Stimulated activated CD4-positive, alpha-beta T cell treated with anti-CD3 and anti-CD28 coated beads, TNF-alpha, amount 100 ng/mL, for 48 hours (primary cell): ENCODE results near the gene ARAP2.

Source experiments
- DNase-seq, 3 donors: peaks; one replicate each; pipeline ENCODE4 v3.0.0-alpha.2; 2020; ENCODE audit warnings: low read depth in 3 of 3

Gene ARAP2

DNA sequence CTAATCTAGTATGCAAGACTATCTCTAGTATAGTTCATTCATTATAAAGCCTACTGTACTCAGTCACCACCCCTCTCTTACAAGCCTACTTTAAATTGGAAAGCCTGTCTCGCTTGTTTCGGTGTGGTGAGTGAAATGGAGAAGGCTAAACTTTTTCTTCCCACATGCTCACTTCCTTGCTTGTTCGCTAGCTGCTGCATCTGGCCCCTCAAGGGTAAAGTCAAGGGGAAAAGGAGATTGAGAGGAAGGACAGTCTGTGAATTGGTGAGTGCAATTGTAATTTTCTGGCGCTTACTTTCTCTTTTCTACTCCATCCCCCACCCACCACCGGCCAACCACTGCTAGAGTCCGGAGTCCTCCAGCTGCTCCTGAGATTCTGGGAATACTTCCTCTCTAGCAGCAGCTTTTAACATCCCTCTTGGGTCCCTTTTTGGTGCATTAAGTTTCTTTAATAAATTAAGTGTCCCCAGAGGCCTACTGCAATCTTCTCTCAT lies 12.1 kb upstream of the ARAP2 start:
- DNase-seq: no peak

DNA sequence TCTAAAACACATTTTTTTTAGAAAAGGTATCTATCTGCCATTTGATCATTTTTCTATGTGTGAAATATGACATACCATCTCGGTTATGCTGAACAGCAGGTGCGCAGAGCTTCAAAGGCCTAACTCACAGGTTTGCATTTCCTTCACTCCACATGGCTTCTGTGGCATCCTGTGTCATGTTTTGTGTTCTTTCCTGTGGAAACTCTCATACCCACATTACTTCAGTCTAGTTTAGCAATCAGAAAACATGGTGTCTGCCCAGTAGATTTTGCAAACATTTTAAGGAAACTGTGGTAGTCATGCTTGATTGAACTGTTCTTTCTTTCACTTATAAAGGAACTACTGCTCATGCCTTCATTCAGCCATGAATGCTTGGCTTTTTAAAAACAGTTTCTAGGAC lies 11.3 kb upstream of the ARAP2 start:
- peak in 1 of 3 donors; percentile 44 for DNase-seq

DNA sequence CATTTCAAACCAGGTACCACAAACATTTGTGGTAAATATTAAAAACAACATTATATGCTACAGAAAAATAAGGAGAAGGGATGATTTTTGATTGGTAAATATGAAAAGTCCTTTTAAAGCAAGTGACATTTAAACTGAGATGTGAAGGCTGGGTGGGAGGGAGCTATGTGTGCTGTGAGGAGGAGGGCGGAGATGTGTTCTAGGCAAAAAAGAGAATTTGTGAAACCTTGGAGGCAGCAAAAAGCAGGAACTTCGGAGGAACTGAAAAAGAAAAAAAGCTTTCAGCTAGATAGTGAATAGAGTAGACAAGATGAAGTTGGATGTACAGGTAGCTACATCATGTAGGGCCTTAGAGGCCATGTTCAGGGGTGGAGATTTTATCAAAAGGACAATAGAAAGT lies 10.1 kb upstream of the ARAP2 start:
- no peak for DNase-seq

DNA sequence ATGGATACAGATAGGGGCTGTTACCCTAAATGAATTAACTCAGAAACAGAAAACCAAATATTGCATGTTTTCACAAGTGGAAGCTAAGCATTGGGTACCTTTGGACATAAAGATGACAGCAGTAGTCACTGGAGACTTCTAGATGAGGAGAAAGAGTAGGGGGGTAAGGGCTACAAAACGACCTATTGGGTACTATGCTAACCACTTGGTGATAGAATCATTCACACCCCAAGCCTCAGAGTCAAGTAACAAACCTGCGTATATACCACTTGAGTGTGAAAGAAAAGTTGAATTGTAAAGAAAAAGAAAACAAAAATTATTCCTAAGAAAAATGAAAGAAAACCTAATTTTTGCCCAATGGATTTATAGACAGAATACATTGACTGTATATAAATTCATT lies 7.7 kb upstream of the ARAP2 start:
- DNase-seq: no peak

DNA sequence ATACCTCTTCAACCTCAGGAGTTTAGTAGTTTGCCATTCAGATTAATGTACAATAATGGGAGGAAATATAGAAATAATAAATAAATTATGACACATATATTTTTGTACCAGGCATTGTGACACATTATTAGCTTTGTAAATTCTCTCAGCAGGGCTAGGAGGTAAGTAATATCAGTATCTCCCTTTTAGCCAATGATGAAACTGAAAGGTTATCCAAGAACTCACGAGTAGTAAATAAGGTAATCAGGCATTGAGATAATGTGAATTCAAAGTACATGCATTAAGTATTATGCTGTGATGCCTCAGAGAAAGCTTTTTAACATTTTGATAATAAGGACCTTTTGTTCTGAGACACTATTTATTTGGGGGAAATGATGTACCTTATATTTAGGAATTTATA lies 5.3 kb upstream of the ARAP2 start:
- no peak for DNase-seq

DNA sequence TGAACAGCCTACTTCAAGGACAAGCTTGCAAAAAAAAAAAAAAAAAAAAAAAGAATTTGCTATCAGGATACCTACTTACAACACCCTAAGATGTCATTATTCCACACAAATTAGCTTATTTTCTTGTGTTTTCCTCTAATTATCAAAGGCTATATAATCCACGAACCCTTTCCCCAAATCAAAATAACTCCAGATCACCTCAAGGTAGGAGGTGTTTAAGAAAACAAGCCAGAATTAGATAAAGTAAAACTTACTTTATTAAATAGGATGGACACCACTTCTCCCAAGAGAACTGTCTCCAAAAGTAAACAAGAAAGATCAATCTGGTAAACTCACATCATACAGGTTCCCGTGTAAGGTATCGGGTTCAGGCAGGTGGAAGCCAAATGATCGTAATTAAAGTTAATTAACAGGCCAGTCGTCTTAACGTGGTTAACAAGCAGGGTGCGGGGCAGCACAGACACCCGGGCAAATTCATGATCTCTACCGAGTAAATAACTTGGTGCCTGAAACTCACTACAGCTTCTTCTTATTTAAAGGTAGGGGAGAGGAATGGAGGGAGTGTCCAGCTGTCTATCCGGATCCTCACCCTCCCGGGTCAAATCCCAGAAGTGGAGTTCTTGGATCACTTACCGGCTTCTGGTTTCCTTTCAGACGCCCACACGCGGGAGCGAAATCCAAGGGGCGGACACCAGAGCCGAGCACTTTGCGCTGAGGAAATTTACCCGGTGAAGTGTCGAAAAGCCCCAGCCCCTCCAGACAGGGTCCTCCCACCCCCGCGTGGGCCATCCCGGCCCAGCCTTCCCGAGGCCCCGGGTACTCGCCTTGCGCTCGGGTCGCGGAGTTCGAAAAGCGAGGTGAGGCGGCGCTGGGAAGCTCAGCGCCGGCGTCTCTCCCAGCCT lies 708 bp downstream of the ARAP2 start:
- DNase-seq: peak; percentile 24 to 40 (median 29)

DNA sequence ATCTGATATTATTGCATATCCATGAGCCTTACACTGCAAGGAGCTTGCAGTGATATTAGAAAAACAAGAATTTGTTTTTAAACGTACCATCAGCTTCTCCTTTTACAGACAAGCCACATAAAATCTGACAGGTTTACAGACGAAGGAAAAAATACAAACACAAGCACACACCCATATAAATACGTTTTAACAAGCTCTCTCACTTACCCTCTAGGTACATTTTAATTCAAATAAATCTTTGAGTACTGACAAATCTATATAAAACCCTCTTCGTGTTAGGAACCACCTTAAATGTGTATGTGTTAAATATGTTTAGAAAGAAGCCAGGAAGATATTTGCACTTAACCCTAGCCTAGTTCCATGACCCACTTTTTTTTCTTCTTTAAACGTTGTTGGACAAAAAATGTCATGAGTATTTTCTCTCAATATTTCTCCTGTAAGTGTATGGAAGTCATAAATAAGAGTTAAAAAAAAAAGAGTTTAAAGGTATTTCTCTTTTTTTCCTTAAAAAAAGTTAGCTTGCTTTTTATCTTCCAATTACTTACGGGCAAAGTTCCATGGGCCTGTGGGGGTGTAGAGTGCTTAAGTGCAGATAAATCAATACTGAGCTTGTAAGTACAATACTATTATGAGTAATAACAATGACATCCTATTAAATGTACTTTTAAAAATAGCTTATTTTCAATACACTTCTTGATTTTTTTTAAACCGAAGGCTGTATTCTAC lies 1.5 kb downstream of the ARAP2 start:
- no peak for DNase-seq

DNA sequence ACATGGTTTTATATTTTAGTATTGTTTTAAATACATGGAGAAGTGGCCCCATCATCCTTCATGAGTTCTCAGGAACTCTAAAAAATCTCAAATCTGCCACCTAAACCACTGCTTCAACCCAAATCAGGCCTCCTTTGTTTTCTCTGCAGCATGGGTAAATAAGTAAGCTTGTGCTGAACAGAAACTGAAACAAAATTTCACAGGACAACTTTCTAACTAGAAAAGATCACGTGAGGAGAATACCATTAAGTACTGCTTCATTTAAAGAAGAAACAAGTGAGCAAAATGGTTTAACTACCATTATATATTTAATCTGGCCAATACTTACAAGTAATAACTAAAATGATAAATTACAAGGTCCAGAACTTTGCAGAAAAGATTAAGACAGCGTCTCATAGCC lies 2.5 kb downstream of the ARAP2 start:
- DNase-seq: no peak

DNA sequence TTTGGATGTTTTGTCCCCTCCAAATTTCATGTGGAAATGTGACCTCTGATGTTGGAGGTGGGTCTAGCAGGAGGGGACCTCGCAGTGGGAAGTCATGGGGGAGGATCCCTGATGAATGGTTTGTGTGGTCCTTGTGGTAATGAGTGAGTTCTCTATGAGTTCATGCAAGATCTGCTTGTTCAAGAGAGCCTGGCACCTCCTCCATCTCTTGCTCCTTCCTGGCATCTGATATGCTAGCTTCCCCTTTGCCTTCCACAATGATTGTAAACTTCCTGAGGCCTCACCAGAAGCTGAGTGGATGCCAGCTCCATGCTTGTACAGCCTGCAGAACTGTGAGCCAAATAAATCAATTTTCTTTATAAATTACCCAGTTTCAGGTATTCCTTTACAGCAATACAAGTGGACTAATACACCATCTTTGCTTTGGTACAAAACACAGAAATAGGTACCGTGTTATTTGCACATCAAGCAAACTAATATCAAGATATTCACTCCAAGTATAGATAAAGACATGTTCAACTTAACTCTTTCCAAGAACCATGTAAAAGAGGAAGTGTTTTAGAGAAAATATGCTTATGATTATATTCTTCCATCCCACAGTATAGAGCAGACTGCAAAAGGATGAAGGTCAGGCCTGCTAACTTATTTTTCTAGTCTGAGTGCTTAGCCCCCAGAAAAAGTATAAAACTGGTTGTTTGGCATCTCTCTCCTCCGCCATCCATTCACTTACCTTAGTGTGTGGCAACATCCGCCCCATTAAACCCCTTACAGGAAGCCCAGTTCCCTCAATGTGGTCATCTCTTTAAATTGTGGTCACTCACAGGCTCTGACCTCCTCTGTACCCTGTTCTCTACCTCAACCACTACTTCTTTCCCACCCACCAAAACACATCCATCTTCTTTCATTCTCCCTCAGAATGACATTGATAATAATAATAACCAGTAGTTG lies 6.7 kb downstream of the ARAP2 start:
- DNase-seq: no peak

DNA sequence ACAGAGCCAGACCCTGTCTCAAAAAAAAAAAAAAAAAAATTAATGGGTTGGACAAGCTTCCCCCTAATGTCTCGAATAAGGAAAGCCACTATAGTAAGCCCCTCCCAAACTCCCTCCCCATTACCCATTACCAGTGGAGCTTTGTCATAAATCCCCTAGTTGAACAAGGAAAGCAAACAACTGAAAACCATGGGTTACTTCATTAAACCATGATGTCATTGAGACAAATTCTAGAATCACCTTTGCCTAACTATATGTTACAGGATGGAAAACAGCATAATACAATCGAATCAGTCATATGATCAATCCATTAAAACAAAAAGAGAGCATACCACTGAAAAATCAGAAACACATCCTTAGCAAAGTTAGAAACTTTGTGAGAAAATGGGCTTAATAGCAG lies 8.2 kb downstream of the ARAP2 start:
- DNase-seq: no peak

DNA sequence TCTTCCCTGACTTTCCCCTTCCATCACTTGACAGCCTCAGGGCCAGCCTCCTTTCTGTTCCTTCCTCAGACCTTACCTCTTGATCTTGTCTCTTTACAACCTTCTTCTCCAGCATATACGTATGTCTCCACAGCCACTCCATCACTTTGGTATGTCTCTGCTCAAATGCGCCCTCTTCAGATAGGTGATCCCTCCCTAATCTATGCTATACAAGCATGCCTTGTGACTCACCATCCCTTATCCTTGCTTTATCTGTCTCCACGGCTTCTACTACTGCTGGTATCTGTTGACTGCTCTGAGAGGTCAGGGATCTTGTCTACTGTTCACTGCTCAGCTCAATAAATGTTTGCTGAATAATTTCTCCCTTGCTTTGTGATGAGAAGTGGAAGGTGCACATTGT lies 9.0 kb downstream of the ARAP2 start:
- no peak for DNase-seq

DNA sequence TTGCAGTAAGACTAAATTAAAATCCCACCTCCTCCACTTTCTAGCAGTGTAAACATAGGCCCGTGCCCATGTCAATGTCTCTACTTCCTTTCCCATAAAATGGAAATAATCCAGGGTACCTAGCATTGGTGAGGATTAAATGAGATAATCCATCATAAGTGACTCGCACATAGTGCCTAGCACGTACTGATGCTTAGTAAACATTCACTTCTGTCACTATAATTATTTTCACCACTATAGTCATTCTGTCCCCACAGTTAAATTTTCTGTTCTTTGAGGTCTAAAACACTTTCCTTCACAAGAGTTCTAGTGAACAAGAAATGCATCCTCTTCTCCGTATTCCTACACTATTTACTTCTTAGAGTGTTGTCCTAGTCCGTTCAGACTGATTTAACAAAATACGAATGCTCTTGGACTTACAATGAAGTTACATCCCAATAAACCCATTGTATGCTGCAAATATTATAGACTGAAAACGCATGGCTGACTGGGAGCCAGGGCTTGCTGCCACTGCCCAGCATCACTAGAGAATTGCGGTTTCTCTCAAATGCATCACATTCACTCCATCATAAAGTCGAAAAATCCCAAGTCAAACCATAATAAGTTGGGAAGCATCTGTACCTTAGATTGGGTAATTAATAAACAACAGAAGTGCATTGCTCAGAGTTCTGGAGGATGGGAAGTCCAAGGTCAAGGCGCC lies 10.6 kb downstream of the ARAP2 start:
- DNase-seq: no peak

DNA sequence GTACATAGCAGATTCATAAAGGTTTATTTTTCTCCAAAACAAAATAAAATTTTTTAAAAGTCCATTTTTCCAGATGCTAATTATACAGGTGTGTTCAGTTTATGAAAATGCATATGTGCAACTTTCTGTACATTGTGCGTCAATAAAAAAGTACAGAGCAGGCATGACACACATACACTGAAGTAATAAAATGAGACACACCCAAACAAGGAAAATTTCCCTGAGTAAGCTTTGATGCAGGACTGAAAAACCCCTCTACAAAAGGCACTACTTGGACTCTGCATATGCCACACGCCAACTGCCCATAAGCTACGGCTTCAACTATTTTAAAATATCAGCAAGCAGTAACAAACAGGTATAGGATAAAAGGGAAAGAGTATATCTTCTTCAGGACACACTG lies 13.8 kb downstream of the ARAP2 start:
- DNase-seq: no peak

DNA sequence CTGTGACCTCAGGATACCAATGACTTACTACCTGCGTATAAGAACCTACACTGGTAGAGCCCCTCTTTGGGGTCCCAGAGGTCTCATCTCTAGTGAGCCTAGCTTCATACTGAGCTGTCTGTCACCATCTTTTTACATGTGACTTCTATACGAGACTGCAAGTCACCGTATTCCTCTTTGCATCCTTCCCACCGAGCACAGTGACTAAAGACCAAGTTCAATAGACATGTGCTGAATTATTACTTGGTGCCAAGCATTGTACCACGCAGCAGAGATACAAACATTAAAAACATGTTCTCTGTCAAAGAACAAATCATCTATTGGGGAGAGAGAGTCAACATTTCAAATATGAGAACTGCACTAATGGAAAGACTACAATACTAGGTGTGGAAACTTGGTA lies 16.4 kb downstream of the ARAP2 start:
- DNase-seq: no peak

DNA sequence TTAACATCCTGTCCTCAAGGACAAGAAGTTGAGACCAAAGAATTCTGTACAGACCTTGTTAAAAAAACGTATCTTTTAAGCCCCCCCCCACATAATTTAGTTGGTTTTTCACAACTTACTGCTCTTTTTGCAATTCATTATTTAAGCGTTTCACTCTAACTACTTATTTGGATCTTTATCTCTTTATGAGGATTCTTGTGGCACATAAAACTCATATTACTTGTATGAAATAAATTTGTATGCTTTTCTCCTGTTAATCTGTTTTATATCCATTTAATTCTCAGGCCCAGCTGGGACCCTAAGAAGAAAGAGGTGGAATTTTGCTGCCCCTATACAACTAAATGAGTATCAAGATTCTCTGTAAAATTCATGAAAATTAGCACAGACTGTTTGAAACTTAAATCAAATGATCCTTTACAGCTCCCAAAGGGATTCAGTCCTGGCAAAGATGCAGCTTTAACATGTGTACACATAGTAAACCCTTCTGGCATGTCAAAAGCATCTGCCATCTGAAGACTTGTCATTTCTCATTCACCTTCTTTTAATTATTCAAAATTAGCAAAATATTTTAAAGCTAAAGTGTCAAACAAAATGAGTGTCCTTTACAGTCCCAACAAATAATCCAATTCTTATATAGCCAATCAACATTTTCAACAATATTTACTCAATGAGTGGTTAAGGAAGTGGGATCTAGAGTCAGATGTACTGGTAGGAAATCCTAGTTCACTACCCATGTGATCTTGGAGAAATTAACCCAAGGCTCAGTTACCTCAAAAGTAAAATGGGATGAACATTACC lies 17.7 kb downstream of the ARAP2 start:
- no peak for DNase-seq

DNA sequence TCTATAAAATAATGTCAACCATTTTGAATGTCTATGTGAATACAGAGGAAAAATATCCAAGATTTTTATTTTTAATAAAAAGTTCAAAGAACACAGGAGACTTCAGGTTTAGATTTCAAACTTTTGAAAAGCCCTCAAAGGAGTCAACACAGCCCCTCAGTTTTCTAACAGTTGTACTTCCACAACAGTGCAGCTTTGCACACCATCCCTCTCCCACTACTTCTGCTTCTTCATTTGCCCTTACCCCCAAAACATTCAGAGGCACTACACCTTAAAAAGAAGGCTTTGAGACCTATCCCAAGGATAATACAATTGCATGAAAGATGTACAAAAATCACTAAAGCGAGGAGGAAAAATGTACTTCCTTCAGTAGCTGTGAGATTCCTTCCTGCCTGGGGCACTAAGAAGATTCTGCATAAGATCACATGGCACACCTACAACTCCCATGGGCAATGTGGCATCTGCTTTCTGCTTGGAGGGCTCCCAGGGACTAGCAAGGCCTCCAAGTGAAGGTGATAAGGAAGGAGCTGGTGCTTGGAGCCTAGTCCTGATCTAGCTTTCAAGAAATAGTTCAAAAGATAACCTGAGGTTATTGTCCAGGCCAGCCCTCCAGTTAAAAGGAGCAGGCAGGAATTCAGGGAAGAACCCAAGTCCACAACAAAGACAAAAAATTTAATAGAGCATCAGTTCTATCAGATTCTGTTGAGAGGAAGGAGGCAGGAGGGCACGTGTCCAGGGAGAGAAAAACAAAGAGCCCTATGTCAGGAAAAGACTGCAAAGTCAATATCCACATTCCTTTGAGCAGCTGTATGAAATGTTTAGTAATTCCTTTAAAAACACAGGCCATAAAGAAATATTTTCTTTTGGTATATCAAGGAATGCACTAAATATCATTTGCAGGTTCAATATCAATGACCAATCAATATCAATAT lies 19.1 kb downstream of the ARAP2 start:
- no peak for DNase-seq

DNA sequence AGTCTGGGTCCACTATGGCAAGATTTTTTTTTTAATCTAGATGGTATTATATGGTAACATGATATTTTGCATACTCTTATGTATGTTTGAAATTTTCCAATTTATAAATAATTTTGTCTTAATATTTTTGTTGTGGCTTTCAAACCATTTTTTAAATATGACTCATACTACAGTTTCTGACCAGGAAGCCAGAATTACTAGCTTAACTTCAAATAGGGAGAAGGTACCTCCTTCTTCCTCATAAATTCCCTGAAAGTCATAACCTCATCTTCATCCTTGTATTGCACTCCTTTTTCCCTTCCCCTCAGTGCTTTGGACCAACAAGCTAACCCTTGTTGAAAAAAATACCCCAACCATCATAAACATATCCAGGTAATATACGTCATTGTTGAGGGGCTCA lies 21.6 kb downstream of the ARAP2 start:
- DNase-seq: no peak

DNA sequence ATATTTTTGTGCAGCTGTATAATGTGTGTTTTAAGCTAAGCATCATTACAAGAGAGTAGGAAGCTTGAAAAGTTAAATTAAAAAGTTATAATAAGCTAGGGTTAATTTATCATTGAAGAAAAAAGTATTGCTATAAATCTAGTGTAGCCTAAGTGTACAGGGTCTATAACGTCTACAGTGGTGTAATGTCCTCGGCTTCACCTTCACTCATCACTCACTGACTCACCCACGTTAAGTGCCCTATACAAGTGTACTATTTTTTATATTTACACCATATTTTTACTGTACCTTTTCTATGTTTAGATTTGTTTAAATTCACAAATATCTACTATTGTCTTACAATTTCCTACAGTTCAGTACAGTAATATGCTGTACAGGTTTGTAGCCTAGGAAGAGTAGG lies 23.5 kb downstream of the ARAP2 start:
- no peak for DNase-seq

DNA sequence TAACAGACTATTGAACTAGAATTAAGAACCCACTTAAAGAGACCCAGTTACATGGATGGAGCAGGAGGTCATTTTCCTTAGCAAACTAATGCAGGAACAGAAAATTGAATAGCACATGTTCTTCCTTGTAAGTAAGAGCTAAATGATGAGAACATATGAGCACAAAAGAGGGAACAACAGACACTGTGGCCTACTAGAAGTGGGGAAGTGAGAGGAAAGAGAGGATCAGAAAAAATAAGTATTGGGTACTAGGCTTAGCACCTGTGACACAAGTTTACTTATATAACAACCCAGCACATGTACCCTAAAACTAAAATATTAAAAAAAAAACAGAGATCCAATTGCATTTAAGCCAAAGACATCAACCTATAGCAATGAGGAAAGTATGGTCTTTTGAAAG lies 26.2 kb downstream of the ARAP2 start:
- no peak for DNase-seq
